HepG2 (cell line): ENCODE results near the gene SLC25A38. TPM values are rescaled to one million over a fixed set of nuclear protein-coding genes. Genes with fewer than 3 reads are reported as not detected.

Source experiments
- ATAC-seq: fragments of 200-7000 bp; cut with Tn5 transposase; 3 replicates; pipeline ENCODE4 v1.9.1; 2020; ENCODE audit warnings: mild to moderate bottlenecking, moderate library complexity
- BruUV-seq: library from RNA; stranded (reverse); fragments of 400-500 nt; replicated peaks from 2 replicates; lab custom pipeline; 2021; lab: Mats Ljungman, UMichigan
- CTCF ChIA-PET: fragments of 300-600 bp; formaldehyde crosslinking; extraction: SDS; loops from one replicate; lab custom pipeline; 2021; ENCODE audit warnings: low total read pairs, inconsistent platforms, low intra/inter-chr PET ratio; lab: Yijun Ruan, JAX
- POLR2A ChIA-PET: fragments of 350-600 bp; sonication (Branson Sonifier 250); formaldehyde crosslinking; loops from one replicate; lab custom pipeline; 2020; ENCODE audit warnings: antibody characterized with exemption, inconsistent platforms; lab: Yijun Ruan, JAX
- DNase-seq: peaks from one replicate; pipeline ENCODE4 v3.0.0-alpha.2; 2015; ENCODE audit warnings: low spot score
- FAIRE-seq: peaks from 3 replicates; lab custom pipeline; 2011; peaks lifted over from hg19 to GRCh38; lab: Jason Lieb, UNC
- H2AFZ ChIP-seq: one replicate; pipeline ENCODE4 v1.6.1; 2011; ENCODE audit warnings: low read length, inconsistent platforms
- H3K27ac ChIP-seq: fragments of 300-600 bp; 3 replicates; pipeline ENCODE4 v1.8.0; 2011; ENCODE audit warnings: mixed run types, mild to moderate bottlenecking, mixed read lengths, low read length, inconsistent platforms; ENCODE audit not compliant: insufficient read depth; ENCODE audit errors: extremely low read length
- H3K27me3 ChIP-seq, 2 experiments: fragments of 200-600 bp in 1 of 2; 2 replicates in 1 of 2; 3 replicates in 1 of 2; pipeline versions ENCODE4 v1.6.0 to v1.8.0; 2011; ENCODE audit warnings: low read length in 2 of 2, mild to moderate bottlenecking in 2 of 2, moderate library complexity in 2 of 2, inconsistent platforms in 1 of 2; ENCODE audit not compliant: insufficient read depth in 2 of 2, control insufficient read depth in 1 of 2
- H3K36me3 ChIP-seq, 2 experiments: fragments of 200-600 bp in 1 of 2; replicated peaks in 1 of 2; 2 replicates in 1 of 2; 3 replicates in 1 of 2; pipeline versions ENCODE4 v1.5.1 to v1.8.0; 2011; ENCODE audit warnings: low read length in 2 of 2, inconsistent platforms in 1 of 2; ENCODE audit not compliant: insufficient read depth in 2 of 2, control insufficient read depth in 1 of 2
- H3K4me1 ChIP-seq: 2 replicates; pipeline ENCODE4 v1.5.1; 2012; ENCODE audit warnings: low read length, inconsistent platforms; ENCODE audit not compliant: insufficient read depth
- H3K4me2 ChIP-seq: 2 replicates; pipeline ENCODE4 v1.6.0; 2011; ENCODE audit warnings: low read depth, low read length, inconsistent platforms
- H3K4me3 ChIP-seq, 3 experiments: fragments of 200-600 bp in 1 of 3; sonication (generic), shearing (Covaris generic) in 1 of 3; replicated peaks in 1 of 3; 2 replicates each; pipeline ENCODE4 v1.5.1; 2011 to 2016; ENCODE audit warnings: low read length in 3 of 3, inconsistent platforms in 2 of 3, low read depth in 2 of 3, mild to moderate bottlenecking in 2 of 3, control low read depth in 1 of 3, mixed read lengths in 1 of 3; ENCODE audit not compliant: insufficient read depth in 1 of 3
- H3K79me2 ChIP-seq: one replicate; pipeline ENCODE4 v1.6.1; 2011; ENCODE audit warnings: low read length, inconsistent platforms; ENCODE audit not compliant: insufficient read depth
- H3K9ac ChIP-seq: 2 replicates; pipeline ENCODE4 v1.6.0; 2011; ENCODE audit warnings: mild to moderate bottlenecking, low read depth, low read length, inconsistent platforms; ENCODE audit not compliant: insufficient read depth
- H3K9me3 ChIP-seq: 2 replicates; pipeline ENCODE4 v1.5.1; 2012; ENCODE audit warnings: mild to moderate bottlenecking, low read length
- H4K20me1 ChIP-seq: 2 replicates; pipeline ENCODE4 v1.6.0; 2011; ENCODE audit warnings: inconsistent platforms, mild to moderate bottlenecking, low read length, moderate library complexity; ENCODE audit not compliant: insufficient read depth
- MYNN ChIP-seq: sonication (generic); formaldehyde crosslinking; IDR thresholded peaks from 2 replicates; pipeline ENCODE4 v1.4.0; 2020; ENCODE audit warnings: mild to moderate bottlenecking, low read depth, missing genetic modification reagents
- SRSF4 ChIP-seq: fragments of 200-400 bp; formaldehyde crosslinking; IDR thresholded peaks from one replicate; pipeline ENCODE4 v1.6.1; 2018; ENCODE audit warnings: mild to moderate bottlenecking, low read depth, low read length, moderate library complexity; ENCODE audit not compliant: poor library complexity, severe bottlenecking
- WIZ ChIP-seq: sonication (generic); formaldehyde crosslinking; IDR thresholded peaks from 2 replicates; pipeline ENCODE4 v1.5.1; 2020; ENCODE audit warnings: mild to moderate bottlenecking, missing genetic modification reagents
- ZFAT ChIP-seq: sonication (generic); formaldehyde crosslinking; conservative IDR thresholded peaks from 2 replicates; pipeline ENCODE4 v1.8.1; 2023; ENCODE audit warnings: missing genetic modification reagents, inconsistent platforms
- ZFP41 ChIP-seq: sonication (generic); formaldehyde crosslinking; IDR thresholded peaks from 2 replicates; pipeline ENCODE4 v1.4.0; 2020; ENCODE audit warnings: mild to moderate bottlenecking, missing genetic modification reagents, borderline replicate concordance
- ZFP82 ChIP-seq: sonication (generic); formaldehyde crosslinking; IDR thresholded peaks from 2 replicates; pipeline ENCODE4 v1.5.1; 2020; ENCODE audit warnings: mild to moderate bottlenecking, missing genetic modification reagents, borderline replicate concordance
- ZKSCAN5 ChIP-seq: sonication (generic); formaldehyde crosslinking; IDR thresholded peaks from 2 replicates; pipeline ENCODE4 v1.5.1; 2020; ENCODE audit warnings: mild to moderate bottlenecking, missing genetic modification reagents
- ZNF619 ChIP-seq: sonication (generic); formaldehyde crosslinking; IDR thresholded peaks from 2 replicates; pipeline ENCODE4 v1.4.0; 2020; ENCODE audit warnings: mild to moderate bottlenecking, missing genetic modification reagents
- WGBS: methylation state at CpG from one replicate; pipeline ENCODE4 v1.1.6; 2017; ENCODE audit warnings: low lambda C conversion rate; 5-methylcytosine and 5-hydroxymethylcytosine counted together
- in situ Hi-C: cut with HindIII; loops from 2 replicates; pipeline ENCODE4 v1.10.0; 2017; ENCODE audit warnings: low pct_unique_long_range_greater_than_20kb; ENCODE audit not compliant: extremely low pct_ligation_motif_present
- intact Hi-C: fragments of 100-400 bp; cut with micrococcal nuclease; formaldehyde crosslinking; loops from one replicate; pipeline ENCODE4 v1.10.0; 2022; ENCODE audit not compliant: unreplicated experiment
- polyA plus RNA-seq, 8 experiments: library from polyadenylated mRNA; depleted of rRNA in 3 of 8; stranded (reverse) in 7 of 8; unstranded in 1 of 8; fragments of >200 nt; fragmentation: Illumina TruSeq in 4 of 8; extraction: Trizol in 4 of 8; gene quantifications; 2 replicates each; pipeline versions ENCODE4 v1.2.1 to v1.2.3, GENCODE V29; 2011 to 2016; ENCODE audit warnings: low read depth in 4 of 8, missing spikeins in 1 of 8, mixed read lengths in 1 of 8; ENCODE audit not compliant: insufficient read depth in 1 of 8
- total RNA-seq, 5 experiments: library from RNA; depleted of rRNA; stranded (reverse); fragments of >200 nt; fragmentation: Illumina TruSeq; extraction: Trizol; gene quantifications; 2 replicates each; pipeline ENCODE4 v1.2.3, GENCODE V29; 2016; ENCODE audit warnings: low read depth in 1 of 5
- TF ChIP-seq, protein P1 (sequence below): sonication (generic); formaldehyde crosslinking; IDR thresholded peaks from 2 replicates; pipeline ENCODE4 v1.8.0; 2022; ENCODE audit warnings: low read depth, missing genetic modification reagents
- TF ChIP-seq, protein P2 (sequence below): sonication (generic); formaldehyde crosslinking; IDR thresholded peaks from 2 replicates; pipeline ENCODE4 v1.4.0; 2020; ENCODE audit warnings: missing genetic modification reagents
- TF ChIP-seq, protein P3 (sequence below): sonication (generic); formaldehyde crosslinking; IDR thresholded peaks from 2 replicates; pipeline ENCODE4 v1.4.0; 2020; ENCODE audit warnings: mild to moderate bottlenecking, missing genetic modification reagents
- TF ChIP-seq, protein P4 (sequence below): sonication (generic); formaldehyde crosslinking; IDR thresholded peaks from 2 replicates; pipeline ENCODE4 v1.4.0; 2020; ENCODE audit warnings: missing genetic modification reagents, borderline replicate concordance
- TF ChIP-seq, protein P5 (sequence below): IDR thresholded peaks from 2 replicates; pipeline ENCODE4 v1.6.1; 2016

Gene SLC25A38
- total and polyA plus RNA-seq, 2 of the 13 experiments (the other 11 are each of a cell fraction or from before 2014, with no cell fraction given): 32.5 to 35.4 TPM

DNA sequence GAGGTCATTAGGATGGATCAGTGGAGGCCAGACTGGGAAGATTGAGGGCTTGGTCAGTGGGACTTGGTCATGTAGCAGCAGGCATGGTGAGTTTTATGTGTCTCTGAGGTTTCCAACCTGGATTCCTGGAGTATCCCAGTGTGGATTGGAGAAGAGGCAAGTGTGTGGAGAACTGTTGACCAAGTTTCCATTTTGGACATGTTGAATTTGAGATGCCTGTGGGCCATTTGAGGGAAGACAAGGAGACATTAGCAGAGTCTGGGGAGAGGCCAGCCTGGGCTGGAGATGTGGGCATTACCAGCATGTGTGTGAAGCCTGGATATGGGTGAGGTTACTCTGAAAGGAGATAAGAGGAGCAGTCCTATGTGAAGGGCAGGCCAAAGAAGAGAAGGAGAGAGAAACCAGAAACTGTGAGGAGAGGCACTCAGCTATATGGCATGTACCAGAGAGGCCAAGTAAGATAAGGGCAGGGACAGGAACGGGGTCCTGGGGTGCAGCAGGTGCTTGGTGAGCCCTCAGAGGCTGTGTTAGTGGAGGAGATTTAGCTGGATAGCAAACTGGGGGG lies 4.3 kb downstream of the SLC25A38 start (continued):
- no peak for TF ChIP-seq WIZ (CRISPR knock-in tag)
- TF ChIP-seq, protein P1, sequence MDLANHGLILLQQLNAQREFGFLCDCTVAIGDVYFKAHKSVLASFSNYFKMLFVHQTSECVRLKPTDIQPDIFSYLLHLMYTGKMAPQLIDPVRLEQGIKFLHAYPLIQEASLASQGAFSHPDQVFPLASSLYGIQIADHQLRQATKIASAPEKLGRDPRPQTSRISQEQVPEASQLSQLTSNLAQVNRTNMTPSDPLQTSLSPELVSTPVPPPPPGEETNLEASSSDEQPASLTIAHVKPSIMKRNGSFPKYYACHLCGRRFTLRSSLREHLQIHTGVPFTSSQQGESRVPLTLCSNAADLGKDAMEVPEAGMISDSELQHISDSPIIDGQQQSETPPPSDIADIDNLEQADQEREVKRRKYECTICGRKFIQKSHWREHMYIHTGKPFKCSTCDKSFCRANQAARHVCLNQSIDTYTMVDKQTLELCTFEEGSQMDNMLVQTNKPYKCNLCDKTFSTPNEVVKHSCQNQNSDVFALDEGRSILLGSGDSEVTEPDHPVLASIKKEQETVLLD (CRISPR knock-in tag): no peak
- TF ChIP-seq ZFAT (CRISPR knock-in tag): no peak
- TF ChIP-seq ZFP41: no peak
- TF ChIP-seq, protein P2, sequence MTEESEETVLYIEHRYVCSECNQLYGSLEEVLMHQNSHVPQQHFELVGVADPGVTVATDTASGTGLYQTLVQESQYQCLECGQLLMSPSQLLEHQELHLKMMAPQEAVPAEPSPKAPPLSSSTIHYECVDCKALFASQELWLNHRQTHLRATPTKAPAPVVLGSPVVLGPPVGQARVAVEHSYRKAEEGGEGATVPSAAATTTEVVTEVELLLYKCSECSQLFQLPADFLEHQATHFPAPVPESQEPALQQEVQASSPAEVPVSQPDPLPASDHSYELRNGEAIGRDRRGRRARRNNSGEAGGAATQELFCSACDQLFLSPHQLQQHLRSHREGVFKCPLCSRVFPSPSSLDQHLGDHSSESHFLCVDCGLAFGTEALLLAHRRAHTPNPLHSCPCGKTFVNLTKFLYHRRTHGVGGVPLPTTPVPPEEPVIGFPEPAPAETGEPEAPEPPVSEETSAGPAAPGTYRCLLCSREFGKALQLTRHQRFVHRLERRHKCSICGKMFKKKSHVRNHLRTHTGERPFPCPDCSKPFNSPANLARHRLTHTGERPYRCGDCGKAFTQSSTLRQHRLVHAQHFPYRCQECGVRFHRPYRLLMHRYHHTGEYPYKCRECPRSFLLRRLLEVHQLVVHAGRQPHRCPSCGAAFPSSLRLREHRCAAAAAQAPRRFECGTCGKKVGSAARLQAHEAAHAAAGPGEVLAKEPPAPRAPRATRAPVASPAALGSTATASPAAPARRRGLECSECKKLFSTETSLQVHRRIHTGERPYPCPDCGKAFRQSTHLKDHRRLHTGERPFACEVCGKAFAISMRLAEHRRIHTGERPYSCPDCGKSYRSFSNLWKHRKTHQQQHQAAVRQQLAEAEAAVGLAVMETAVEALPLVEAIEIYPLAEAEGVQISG (CRISPR knock-in tag): no peak
- TF ChIP-seq ZKSCAN5 (CRISPR knock-in tag): no peak

DNA sequence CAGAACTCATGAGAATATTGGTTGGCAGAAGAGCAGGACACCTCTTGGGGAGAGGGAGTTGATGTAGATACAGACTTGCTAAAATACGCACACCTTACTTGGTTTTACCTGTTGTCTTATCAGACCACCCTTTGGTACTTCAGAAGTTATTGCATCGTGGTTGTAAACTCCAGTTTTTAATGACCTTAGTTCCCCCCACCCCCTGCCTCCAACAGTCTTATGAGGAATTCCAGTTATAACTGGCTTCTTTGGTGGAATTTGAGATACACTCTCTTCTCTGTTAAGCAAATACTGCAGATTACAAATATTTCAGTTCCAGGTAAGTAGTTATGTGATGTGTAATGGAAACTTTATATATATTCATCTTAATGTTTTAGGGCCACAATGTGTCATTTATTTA lies 5.0 kb downstream of the SLC25A38 start:
- H3K4me1 ChIP-seq: peaks cover 36% of the 10 kb centered on the region
- H3K9me3 ChIP-seq: no peaks in the 10 kb centered on the region
- intact Hi-C loops (no loop called here), in situ Hi-C loops (loop anchor here (10.0 kb wide), 1 partner anchor 203 kb away; no protein-coding TSS in a partner anchor)
- ATAC-seq (no peak), DNase-seq (no peak), FAIRE-seq (no peak)
- H3K9ac ChIP-seq: no peak overlapping the region
- WGBS: 89% methylated on average over 2 of the region's 2 CpGs
- no peaks in the 10 kb centered on the region for H3K27me3 ChIP-seq
- no peak overlapping the region for H2AFZ ChIP-seq
- ChIA-PET POLR2A (interaction anchor here (0.9 kb wide), 1 partner anchor 20 kb away, joined by 3 read pairs; no protein-coding TSS in a partner anchor), CTCF (no interaction called here)
- H3K4me2 ChIP-seq: no peak overlapping the region
- BruUV-seq: no TSS peak
- peaks cover 33% of the 10 kb centered on the region for H4K20me1 ChIP-seq
- H3K4me3 ChIP-seq: no peak overlapping the region
- H3K27ac ChIP-seq: no peak overlapping the region
- peaks cover 50% of the 10 kb centered on the region for H3K79me2 ChIP-seq
- peaks cover 13 to 41% of the 10 kb centered on the region in 2 experiments for H3K36me3 ChIP-seq
- TF ChIP-seq MYNN: no peak
- TF ChIP-seq ZNF619 (CRISPR knock-in tag): no peak
- TF ChIP-seq, protein P3, sequence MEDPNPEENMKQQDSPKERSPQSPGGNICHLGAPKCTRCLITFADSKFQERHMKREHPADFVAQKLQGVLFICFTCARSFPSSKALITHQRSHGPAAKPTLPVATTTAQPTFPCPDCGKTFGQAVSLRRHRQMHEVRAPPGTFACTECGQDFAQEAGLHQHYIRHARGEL (CRISPR knock-in tag): no peak
- no peak for TF ChIP-seq ZFP82
- TF ChIP-seq, protein P4, sequence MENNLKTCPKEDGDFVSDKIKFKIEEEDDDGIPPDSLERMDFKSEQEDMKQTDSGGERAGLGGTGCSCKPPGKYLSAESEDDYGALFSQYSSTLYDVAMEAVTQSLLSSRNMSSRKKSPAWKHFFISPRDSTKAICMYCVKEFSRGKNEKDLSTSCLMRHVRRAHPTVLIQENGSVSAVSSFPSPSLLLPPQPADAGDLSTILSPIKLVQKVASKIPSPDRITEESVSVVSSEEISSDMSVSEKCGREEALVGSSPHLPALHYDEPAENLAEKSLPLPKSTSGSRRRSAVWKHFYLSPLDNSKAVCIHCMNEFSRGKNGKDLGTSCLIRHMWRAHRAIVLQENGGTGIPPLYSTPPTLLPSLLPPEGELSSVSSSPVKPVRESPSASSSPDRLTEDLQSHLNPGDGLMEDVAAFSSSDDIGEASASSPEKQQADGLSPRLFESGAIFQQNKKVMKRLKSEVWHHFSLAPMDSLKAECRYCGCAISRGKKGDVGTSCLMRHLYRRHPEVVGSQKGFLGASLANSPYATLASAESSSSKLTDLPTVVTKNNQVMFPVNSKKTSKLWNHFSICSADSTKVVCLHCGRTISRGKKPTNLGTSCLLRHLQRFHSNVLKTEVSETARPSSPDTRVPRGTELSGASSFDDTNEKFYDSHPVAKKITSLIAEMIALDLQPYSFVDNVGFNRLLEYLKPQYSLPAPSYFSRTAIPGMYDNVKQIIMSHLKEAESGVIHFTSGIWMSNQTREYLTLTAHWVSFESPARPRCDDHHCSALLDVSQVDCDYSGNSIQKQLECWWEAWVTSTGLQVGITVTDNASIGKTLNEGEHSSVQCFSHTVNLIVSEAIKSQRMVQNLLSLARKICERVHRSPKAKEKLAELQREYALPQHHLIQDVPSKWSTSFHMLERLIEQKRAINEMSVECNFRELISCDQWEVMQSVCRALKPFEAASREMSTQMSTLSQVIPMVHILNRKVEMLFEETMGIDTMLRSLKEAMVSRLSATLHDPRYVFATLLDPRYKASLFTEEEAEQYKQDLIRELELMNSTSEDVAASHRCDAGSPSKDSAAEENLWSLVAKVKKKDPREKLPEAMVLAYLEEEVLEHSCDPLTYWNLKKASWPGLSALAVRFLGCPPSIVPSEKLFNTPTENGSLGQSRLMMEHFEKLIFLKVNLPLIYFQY (CRISPR knock-in tag): no peak
- TF ChIP-seq, protein P5, sequence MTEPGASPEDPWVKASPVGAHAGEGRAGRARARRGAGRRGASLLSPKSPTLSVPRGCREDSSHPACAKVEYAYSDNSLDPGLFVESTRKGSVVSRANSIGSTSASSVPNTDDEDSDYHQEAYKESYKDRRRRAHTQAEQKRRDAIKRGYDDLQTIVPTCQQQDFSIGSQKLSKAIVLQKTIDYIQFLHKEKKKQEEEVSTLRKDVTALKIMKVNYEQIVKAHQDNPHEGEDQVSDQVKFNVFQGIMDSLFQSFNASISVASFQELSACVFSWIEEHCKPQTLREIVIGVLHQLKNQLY (CRISPR knock-in tag): no peak
- TF ChIP-seq SRSF4: no peak
